ENCODE data around the gene ADGRL3.

Gene ADGRL3

GRCh38 chr4:62030958-62031357 is 830.8 kb downstream of the ADGRL3 start:
- CTCF ChIA-PET: no interaction called here
- POLR2A ChIA-PET: no interaction called here
- H3K4me3 ChIP-seq (ENCODE audit: low read depth, low read length): no peak overlapping the region
- H3K27ac ChIP-seq (ENCODE audit: extremely low read depth, low read depth, low read length): no peak overlapping the region
- H3K36me3 ChIP-seq (ENCODE audit: control insufficient read depth in 2 of 2, insufficient read depth in 1 of 2, low read length in 2 of 2): no peaks in the 10 kb centered on the region
- TF ChIP-seq ZNF140 (tag by site-specific recombination; IDR thresholded peaks at IDR 0.05): no peak
- TF ChIP-seq ZNF223 (tag by site-specific recombination; IDR thresholded peaks at IDR 0.05): no peak
- TF ChIP-seq ZIC2 (tag by site-specific recombination; IDR thresholded peaks at IDR 0.05): no peak
- TF ChIP-seq ZNF571 (tag by site-specific recombination; IDR thresholded peaks at IDR 0.05): no peak
- TF ChIP-seq ZNF335 (tag by site-specific recombination; conservative IDR thresholded peaks at IDR 0.05): no peak
- TF ChIP-seq ZNF626 (tag by site-specific recombination; IDR thresholded peaks at IDR 0.05): no peak
- no peak for TF ChIP-seq ZNF341 (tag by site-specific recombination; IDR thresholded peaks at IDR 0.05; ENCODE audit: low read depth)
- TF ChIP-seq ZNF423 (tag by site-specific recombination; IDR thresholded peaks at IDR 0.05): no peak
- no peaks in the 10 kb centered on the region for H3K4me1 ChIP-seq (ENCODE audit: control insufficient read depth, insufficient read depth, low read length)
- H3K9me3 ChIP-seq (ENCODE audit: control insufficient read depth, insufficient read depth, low read depth, low read length): no peaks in the 10 kb centered on the region

GRCh38 chr4:62037571-62037970 is 837.4 kb downstream of the ADGRL3 start:
- Histone ChIP-seq H3K4me3 (ENCODE audit: low read depth, low read length) (no peak overlapping the region), H3K36me3 (ENCODE audit: control insufficient read depth in 2 of 2, insufficient read depth in 1 of 2, low read length in 2 of 2) (no peaks in the 10 kb centered on the region), H3K27ac (ENCODE audit: extremely low read depth, low read depth, low read length) (no peak overlapping the region), H3K9me3 (ENCODE audit: control insufficient read depth, insufficient read depth, low read depth, low read length) (no peaks in the 10 kb centered on the region), H3K4me1 (ENCODE audit: control insufficient read depth, insufficient read depth, low read length) (no peaks in the 10 kb centered on the region)
- no peak for TF ChIP-seq TCF7L2 (IDR thresholded peaks at IDR 0.05; ENCODE audit: borderline replicate concordance, low read depth, low read length)
- TF ChIP-seq KLF17 (tag by site-specific recombination; IDR thresholded peaks at IDR 0.05): no peak
- TF ChIP-seq YY1 (tag by site-specific recombination; IDR thresholded peaks at IDR 0.05): no peak
- POLR2A ChIA-PET: no interaction called here
- CTCF ChIA-PET: interaction anchor here (0.7 kb wide), 1 partner anchor 208 kb away, joined by 3 read pairs; no protein-coding TSS in a partner anchor

- H3K4me3 ChIP-seq (ENCODE audit: low read depth, low read length): no peak overlapping the region
- no peaks in the 10 kb centered on the region for H3K4me1 ChIP-seq (ENCODE audit: control insufficient read depth, insufficient read depth, low read length)
- H3K9me3 ChIP-seq (ENCODE audit: control insufficient read depth, insufficient read depth, low read depth, low read length): no peaks in the 10 kb centered on the region
- TF ChIP-seq MZF1 (tag by site-specific recombination; IDR thresholded peaks at IDR 0.05; ENCODE audit: borderline replicate concordance) (no peak), ZNF10 (tag by site-specific recombination; IDR thresholded peaks at IDR 0.05) (no peak), ZFP3 (tag by site-specific recombination; IDR thresholded peaks at IDR 0.05; ENCODE audit: low read depth) (no peak), ZNF221 (tag by site-specific recombination; IDR thresholded peaks at IDR 0.05; ENCODE audit: borderline replicate concordance) (no peak), ZNF274 (IDR thresholded peaks at IDR 0.05; ENCODE audit: low read length) (no peak), ZNF274 (tag by site-specific recombination; IDR thresholded peaks at IDR 0.05; ENCODE audit: borderline replicate concordance) (no peak), ZNF148 (tag by site-specific recombination; IDR thresholded peaks at IDR 0.05; ENCODE audit: borderline replicate concordance) (no peak), ZNF560 (tag by site-specific recombination; IDR thresholded peaks at IDR 0.05; ENCODE audit: borderline replicate concordance) (no peak), ZNF600 (tag by site-specific recombination; IDR thresholded peaks at IDR 0.05) (no peak), ZSCAN16 (tag by site-specific recombination; IDR thresholded peaks at IDR 0.05) (no peak)
- no peaks in the 10 kb centered on the region for H3K36me3 ChIP-seq (ENCODE audit: control insufficient read depth in 2 of 2, insufficient read depth in 1 of 2, low read length in 2 of 2)
- no peak overlapping the region for H3K27ac ChIP-seq (ENCODE audit: extremely low read depth, low read depth, low read length)
- ChIA-PET POLR2A (no interaction called here), CTCF (no interaction called here)
These were observed 851.2 kb downstream of the ADGRL3 start for GRCh38 chr4:62051332-62051731.

Data from HEK293 (cell line).